Right lobe of liver (tissue), 4 donors: ENCODE measurements around the gene UCK1.

ENCODE experiments used
- CTCF ChIP-seq, 4 donors: fragments of 200-600 bp in 3 of 4; fragments of 450-650 bp in 1 of 4; IDR thresholded peaks; one replicate each; pipeline versions ENCODE4 v1.5.1 to v1.8.0; 2016 to 2022; ENCODE audit warnings: antibody characterized with exemption in 4 of 4, mild to moderate bottlenecking in 2 of 4
- POLR2A ChIP-seq: fragments of 450-650 bp; IDR thresholded peaks from one replicate; pipeline ENCODE4 v1.6.1; 2017; ENCODE audit warnings: antibody characterized with exemption, mild to moderate bottlenecking
- donor health status: DM: no; HTN: no; CAD: no.
- donor health status: DM: no; HTN: no; CAD: no.
- donor health status: DM: no; HTN: yes; CAD: no.

GRCh38 chr9:131517761-131518190 is 13.3 kb downstream of the UCK1 start:
- TF ChIP-seq CTCF (IDR thresholded peaks at IDR 0.05) (no peak), POLR2A (no peak)
